Prostate gland (tissue), 2 donors: ENCODE measurements around the gene COL5A1. TPM values are rescaled to one million over a fixed set of nuclear protein-coding genes. Genes with fewer than 3 reads are reported as not detected.

Experiments
- DNase-seq: peaks from one replicate; pipeline ENCODE4 v3.0.0-alpha.2; 2019; ENCODE audit warnings: low spot score
- H3K27ac ChIP-seq, 2 donors: fragments of 200-600 bp; sonication (generic); 2 replicates each; pipeline ENCODE4 v1.5.1; 2017 to 2019
- H3K27me3 ChIP-seq: fragments of 200-600 bp; sonication (generic); replicated peaks from 2 replicates; pipeline ENCODE4 v1.5.1; 2019; ENCODE audit not compliant: insufficient read depth
- H3K36me3 ChIP-seq, 2 donors: fragments of 200-600 bp; sonication (generic); 1 replicate in 1 of 2; 2 replicates in 1 of 2; pipeline versions ENCODE4 v1.5.1 to v1.8.1; 2017 to 2019
- H3K4me1 ChIP-seq: fragments of 200-600 bp; sonication (generic); replicated peaks from 2 replicates; pipeline ENCODE4 v1.5.1; 2019
- H3K4me3 ChIP-seq, 2 donors: fragments of 200-600 bp; sonication (generic); 2 replicates each; pipeline ENCODE4 v1.5.1; 2017 to 2019
- H3K9me3 ChIP-seq: fragments of 200-600 bp; sonication (generic); 2 replicates; pipeline ENCODE4 v1.5.1; 2017
- POLR2A ChIP-seq: fragments of 450-650 bp; IDR thresholded peaks from one replicate; pipeline ENCODE4 v1.6.1; 2016; ENCODE audit warnings: antibody characterized with exemption, mild to moderate bottlenecking
- POLR2AphosphoS5 ChIP-seq: sonication (generic); formaldehyde crosslinking; IDR thresholded peaks from one replicate; pipeline ENCODE4 v1.6.1; 2017; ENCODE audit warnings: antibody characterized with exemption
- WGBS: methylation state at CpG from one replicate; pipeline ENCODE4 v1.1.5; 2018; 5-methylcytosine and 5-hydroxymethylcytosine counted together
- intact Hi-C: fragments of 100-400 bp; cut with DNase I; formaldehyde crosslinking; loops from one replicate; pipeline ENCODE4 v1.14.2; 2022
- total RNA-seq, 2 donors: library from RNA; depleted of rRNA; stranded (reverse); fragments of >200 nt; gene quantifications; one replicate each; pipeline ENCODE4 v1.1.0, GENCODE V29; 2016
- TF ChIP-seq, protein P1 (sequence below), 4 experiments: fragments of 200-600 bp in 2 of 4; fragments of 450-650 bp in 2 of 4; sonication (generic) in 2 of 4; IDR thresholded peaks; 1 replicate in 3 of 4; 2 replicates in 1 of 4; pipeline ENCODE4 v1.5.1; 2016 to 2019; ENCODE audit warnings: antibody characterized with exemption in 4 of 4, mild to moderate bottlenecking in 2 of 4, moderate library complexity in 2 of 4

COL5A1 gene
- total RNA-seq, 2 donors from 2014 or later = 16.9 to 36.0 TPM

DNA sequence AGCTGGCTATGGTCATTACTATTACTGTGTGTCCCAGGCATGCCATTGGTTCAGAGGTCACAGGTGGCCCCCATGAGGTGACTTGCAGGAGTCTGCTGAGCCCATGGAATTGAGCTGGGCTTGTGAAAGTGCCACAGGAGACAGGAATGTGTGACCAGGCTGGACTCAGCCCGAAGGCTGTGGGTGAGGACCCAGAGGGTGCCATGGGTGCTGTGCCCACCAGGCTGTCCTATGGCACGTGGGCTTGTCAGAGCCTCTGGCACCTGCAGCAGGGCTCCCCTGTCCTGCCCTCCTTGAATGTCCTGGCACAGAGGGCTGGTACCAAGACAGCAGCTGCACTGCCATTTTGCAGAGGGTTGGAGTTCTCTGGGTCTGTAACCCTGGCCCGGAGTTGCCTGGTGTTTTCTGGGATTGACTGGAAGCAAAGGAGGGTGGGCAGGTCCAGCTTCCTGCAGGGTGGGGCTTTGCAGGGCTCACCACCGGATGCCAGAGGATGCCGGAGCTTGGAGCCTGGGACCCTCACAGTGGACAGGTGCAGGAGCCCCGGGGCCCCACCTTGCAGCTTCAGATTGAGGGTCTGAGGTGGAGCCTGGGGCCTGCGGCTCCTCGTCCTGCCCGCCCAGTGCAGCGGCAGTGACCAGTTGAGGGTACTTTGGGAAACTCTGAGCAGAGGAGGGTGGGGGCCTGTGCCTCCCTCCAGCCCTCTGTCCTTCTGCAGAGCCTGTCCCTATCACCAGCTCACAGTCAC lies 14.2 kb downstream of the COL5A1 start:
- Histone ChIP-seq H3K27ac (no peak overlapping the region), H3K27me3 (no peaks in the 10 kb centered on the region), H3K4me1 (no peaks in the 10 kb centered on the region), H3K9me3 (no peaks in the 10 kb centered on the region), H3K4me3 (no peak overlapping the region), H3K36me3 (no peaks in the 10 kb centered on the region)
- WGBS = 75% methylated on average over 10 of the region's 10 CpGs
- TF ChIP-seq, protein P1, sequence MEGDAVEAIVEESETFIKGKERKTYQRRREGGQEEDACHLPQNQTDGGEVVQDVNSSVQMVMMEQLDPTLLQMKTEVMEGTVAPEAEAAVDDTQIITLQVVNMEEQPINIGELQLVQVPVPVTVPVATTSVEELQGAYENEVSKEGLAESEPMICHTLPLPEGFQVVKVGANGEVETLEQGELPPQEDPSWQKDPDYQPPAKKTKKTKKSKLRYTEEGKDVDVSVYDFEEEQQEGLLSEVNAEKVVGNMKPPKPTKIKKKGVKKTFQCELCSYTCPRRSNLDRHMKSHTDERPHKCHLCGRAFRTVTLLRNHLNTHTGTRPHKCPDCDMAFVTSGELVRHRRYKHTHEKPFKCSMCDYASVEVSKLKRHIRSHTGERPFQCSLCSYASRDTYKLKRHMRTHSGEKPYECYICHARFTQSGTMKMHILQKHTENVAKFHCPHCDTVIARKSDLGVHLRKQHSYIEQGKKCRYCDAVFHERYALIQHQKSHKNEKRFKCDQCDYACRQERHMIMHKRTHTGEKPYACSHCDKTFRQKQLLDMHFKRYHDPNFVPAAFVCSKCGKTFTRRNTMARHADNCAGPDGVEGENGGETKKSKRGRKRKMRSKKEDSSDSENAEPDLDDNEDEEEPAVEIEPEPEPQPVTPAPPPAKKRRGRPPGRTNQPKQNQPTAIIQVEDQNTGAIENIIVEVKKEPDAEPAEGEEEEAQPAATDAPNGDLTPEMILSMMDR (IDR thresholded peaks at IDR 0.05) = no peak
- TF ChIP-seq POLR2A (no peak), POLR2AphosphoS5 (no peak)
- DNase-seq = no peak
- intact Hi-C loops = no loop called here

DNA sequence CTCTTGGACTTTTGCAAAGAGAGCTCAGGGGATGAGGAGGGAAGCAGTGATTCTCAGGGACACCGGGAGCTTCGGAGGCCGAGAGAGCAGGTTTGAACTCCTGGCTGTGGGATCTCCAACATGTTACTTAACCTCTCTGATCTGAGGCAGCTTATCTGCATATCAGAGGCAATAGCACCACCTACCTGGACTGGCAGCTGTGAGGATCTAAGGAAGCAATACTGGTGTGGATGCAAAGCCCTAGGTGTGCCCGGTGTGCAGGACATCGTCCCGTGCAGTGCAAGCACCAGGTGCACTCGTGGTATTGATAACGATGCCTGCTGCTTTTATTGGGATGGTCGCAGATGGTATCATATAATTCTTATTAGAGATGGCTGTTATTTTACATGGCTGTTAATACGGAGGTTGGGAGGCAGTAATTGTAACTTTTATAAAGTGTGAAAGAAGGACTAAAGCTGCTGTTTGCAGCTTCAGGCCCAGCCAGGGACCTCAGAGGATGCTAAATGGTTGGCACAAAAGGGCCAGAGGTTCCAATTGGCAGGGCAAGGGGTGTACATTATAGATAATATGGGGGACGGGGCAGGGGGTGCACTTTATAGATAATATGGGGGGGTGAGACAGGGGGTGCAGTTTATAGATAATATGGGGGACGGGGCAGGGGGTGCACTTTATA lies 14.9 kb downstream of the COL5A1 start:
- H3K9me3 ChIP-seq = no peaks in the 10 kb centered on the region
- intact Hi-C loops = no loop called here
- whole genome bisulfite sequencing = 43% methylated on average over 12 of the region's 12 CpGs
- H3K4me3 ChIP-seq = no peak overlapping the region
- TF ChIP-seq, protein P1 (IDR thresholded peaks at IDR 0.05) = no peak
- no peak overlapping the region for H3K27ac ChIP-seq
- H3K4me1 ChIP-seq = no peaks in the 10 kb centered on the region
- DNase-seq = no peak
- H3K27me3 ChIP-seq = no peaks in the 10 kb centered on the region
- H3K36me3 ChIP-seq = no peaks in the 10 kb centered on the region

DNA sequence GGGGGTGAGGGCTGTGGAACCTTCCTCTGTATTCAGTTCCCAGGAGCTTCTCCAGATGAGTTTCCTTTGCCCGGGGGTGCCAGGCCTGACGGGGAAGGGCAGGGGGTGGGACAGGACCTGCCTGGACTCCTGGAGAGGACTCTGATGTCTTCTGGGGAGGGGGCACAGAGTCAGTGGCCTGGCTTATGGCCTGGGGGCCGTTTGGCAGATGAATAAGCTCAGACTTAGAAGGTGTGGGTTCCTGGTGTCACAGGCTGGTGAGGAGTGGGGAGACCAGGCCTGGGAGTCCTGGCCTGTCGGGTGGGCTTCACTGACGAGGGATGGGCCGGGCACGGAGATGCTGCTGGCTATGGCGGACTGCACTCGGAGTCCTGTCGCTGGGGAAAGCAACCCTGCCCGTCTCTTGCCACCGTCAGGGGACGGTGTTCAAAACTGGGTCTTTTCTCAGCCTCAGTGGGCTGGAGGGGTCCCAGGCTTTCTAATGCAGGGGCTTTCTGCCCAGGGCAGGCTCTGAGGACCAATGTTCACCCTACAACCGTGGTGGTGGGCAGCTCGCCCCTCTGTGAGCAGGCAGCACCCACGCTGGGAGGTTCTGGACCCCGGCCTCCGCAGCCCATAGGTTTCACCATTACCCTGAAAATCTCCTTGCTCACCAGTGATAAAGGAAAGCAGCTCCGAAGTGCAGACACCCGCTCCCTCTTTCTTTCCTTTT lies 16.2 kb downstream of the COL5A1 start:
- TF ChIP-seq POLR2AphosphoS5 = no peak
- no peak for TF ChIP-seq POLR2A
- TF ChIP-seq, protein P1 (IDR thresholded peaks at IDR 0.05) = no peak
- H3K36me3 ChIP-seq = no peaks in the 10 kb centered on the region
- no peaks in the 10 kb centered on the region for H3K27me3 ChIP-seq
- H3K4me1 ChIP-seq = no peaks in the 10 kb centered on the region
- 51% methylated on average over 14 of the region's 20 CpGs for WGBS
- peak overlapping the region; percentile 1 to 6 for H3K27ac ChIP-seq
- H3K9me3 ChIP-seq = no peaks in the 10 kb centered on the region
- no peak for DNase-seq
- H3K4me3 ChIP-seq = no peak overlapping the region
- intact Hi-C loops = no loop called here

- peak overlapping the region; percentile 1 to 6 for H3K27ac ChIP-seq
- WGBS = 38% methylated on average over 19 of the region's 19 CpGs
- DNase-seq = no peak
- no peaks in the 10 kb centered on the region for H3K36me3 ChIP-seq
- H3K4me1 ChIP-seq = no peaks in the 10 kb centered on the region
- H3K27me3 ChIP-seq = no peaks in the 10 kb centered on the region
- TF ChIP-seq, protein P1 (IDR thresholded peaks at IDR 0.05) = no peak
- TF ChIP-seq POLR2AphosphoS5 (no peak), POLR2A (no peak)
- intact Hi-C loops = no loop called here
- H3K4me3 ChIP-seq = no peak overlapping the region
- no peaks in the 10 kb centered on the region for H3K9me3 ChIP-seq
Observed at GRCh38 chr9:134658378-134658955, 16.9 kb downstream of the COL5A1 start.
